ENCODE results near the gene NDRG4. TPM values are rescaled to one million over a fixed set of nuclear protein-coding genes. Genes with fewer than 3 reads are reported as not detected.

Gene NDRG4
- total RNA-seq, 1 experiment from 2014 or later: not detected

DNA sequence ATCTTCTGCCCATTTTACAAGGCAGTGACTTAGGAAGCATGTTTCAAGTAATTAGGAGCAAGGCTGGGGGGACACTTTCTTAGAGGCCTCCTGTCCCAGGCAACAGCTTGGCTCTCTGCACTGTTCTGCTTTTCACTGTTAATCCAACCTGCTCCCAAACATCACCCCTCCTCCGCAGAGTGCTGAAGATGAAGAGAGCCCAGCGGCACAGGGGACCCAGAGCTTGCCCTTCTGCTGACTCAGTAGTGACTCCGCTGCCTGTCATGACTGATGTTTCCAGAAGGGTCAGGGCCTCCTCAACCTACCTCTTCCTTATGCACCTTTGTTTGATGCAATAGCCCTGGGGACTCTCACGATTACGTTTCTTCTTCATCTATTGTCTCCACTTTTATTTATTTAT lies 38.9 kb upstream of the NDRG4 start:
- no peak for DNase-seq (ENCODE audit: unreplicated experiment)
- CTCF ChIA-PET: interaction anchor here (0.6 to 0.7 kb wide), 2 partner anchors 35 to 123 kb away, joined by 3 to 4 read pairs; no protein-coding TSS in a partner anchor

GRCh38 chr16:58461640-58462039 lies 38.3 kb upstream of the NDRG4 start:
- TF ChIP-seq CTCF (IDR thresholded peaks at IDR 0.05; ENCODE audit: unreplicated experiment): no peak
- intact Hi-C loops (cut with micrococcal nuclease): no loop called here
- BruUV-seq (replicated peaks): no TSS peak
- Mint-ChIP-seq H3K4me1 (ENCODE audit: insufficient read depth, unreplicated experiment) (peaks cover 10% of the 10 kb centered on the region), H3K27ac (ENCODE audit: low read depth, unreplicated experiment) (no peak overlapping the region), H3K36me3 (ENCODE audit: insufficient read depth, unreplicated experiment) (no peaks in the 10 kb centered on the region), H3K4me3 (ENCODE audit: unreplicated experiment) (no peak overlapping the region), H3K27me3 (ENCODE audit: insufficient read depth, unreplicated experiment) (peaks cover 24% of the 10 kb centered on the region), H3K9me3 (ENCODE audit: unreplicated experiment) (no peaks in the 10 kb centered on the region)
- ChIA-PET POLR2A (no interaction called here), CTCF (interaction anchor here (0.6 to 0.7 kb wide), 2 partner anchors 35 to 124 kb away, joined by 3 to 4 read pairs; no protein-coding TSS in a partner anchor)
- no peak for DNase-seq (ENCODE audit: unreplicated experiment)

More for the DNA sequence above, 38.9 kb upstream of the NDRG4 start:
- POLR2A ChIA-PET: interaction anchor here (0.7 kb wide), 1 partner anchor 249 kb away, joined by 3 read pairs; no protein-coding TSS in a partner anchor
- intact Hi-C loops (cut with micrococcal nuclease): no loop called here
- Mint-ChIP-seq H3K4me1 (ENCODE audit: insufficient read depth, unreplicated experiment) (peaks cover 10% of the 10 kb centered on the region), H3K27ac (ENCODE audit: low read depth, unreplicated experiment) (no peak overlapping the region), H3K27me3 (ENCODE audit: insufficient read depth, unreplicated experiment) (peaks cover 18% of the 10 kb centered on the region), H3K4me3 (ENCODE audit: unreplicated experiment) (no peak overlapping the region), H3K9me3 (ENCODE audit: unreplicated experiment) (no peaks in the 10 kb centered on the region), H3K36me3 (ENCODE audit: insufficient read depth, unreplicated experiment) (no peaks in the 10 kb centered on the region)
- no TSS peak for BruUV-seq (replicated peaks)
- no peak for TF ChIP-seq CTCF (IDR thresholded peaks at IDR 0.05; ENCODE audit: unreplicated experiment)

- peaks cover 10% of the 10 kb centered on the region for H3K4me1 Mint-ChIP-seq (ENCODE audit: insufficient read depth, unreplicated experiment)
- no peaks in the 10 kb centered on the region for H3K36me3 Mint-ChIP-seq (ENCODE audit: insufficient read depth, unreplicated experiment)
- H3K4me3 Mint-ChIP-seq (ENCODE audit: unreplicated experiment): no peak overlapping the region
- intact Hi-C loops (cut with micrococcal nuclease): no loop called here
- CTCF ChIA-PET: no interaction called here
- peaks cover 28% of the 10 kb centered on the region for H3K27me3 Mint-ChIP-seq (ENCODE audit: insufficient read depth, unreplicated experiment)
- no peak overlapping the region for H3K27ac Mint-ChIP-seq (ENCODE audit: low read depth, unreplicated experiment)
- BruUV-seq (replicated peaks): no TSS peak
- no peak for DNase-seq (ENCODE audit: unreplicated experiment)
- POLR2A ChIA-PET: no interaction called here
- no peaks in the 10 kb centered on the region for H3K9me3 Mint-ChIP-seq (ENCODE audit: unreplicated experiment)
- TF ChIP-seq CTCF (IDR thresholded peaks at IDR 0.05; ENCODE audit: unreplicated experiment): no peak
These were observed 37.9 kb upstream of the NDRG4 start for GRCh38 chr16:58462089-58462488.

GRCh38 chr16:58462499-58462996 lies 37.4 kb upstream of the NDRG4 start:
- TF ChIP-seq CTCF (IDR thresholded peaks at IDR 0.05; ENCODE audit: unreplicated experiment): no peak
- intact Hi-C loops (cut with micrococcal nuclease): no loop called here
- no peak overlapping the region for H3K4me3 Mint-ChIP-seq (ENCODE audit: unreplicated experiment)
- H3K4me1 Mint-ChIP-seq (ENCODE audit: insufficient read depth, unreplicated experiment): peaks cover 10% of the 10 kb centered on the region
- H3K27me3 Mint-ChIP-seq (ENCODE audit: insufficient read depth, unreplicated experiment): peaks cover 28% of the 10 kb centered on the region
- DNase-seq (ENCODE audit: unreplicated experiment): no peak
- POLR2A ChIA-PET: no interaction called here
- no peaks in the 10 kb centered on the region for H3K9me3 Mint-ChIP-seq (ENCODE audit: unreplicated experiment)
- H3K27ac Mint-ChIP-seq (ENCODE audit: low read depth, unreplicated experiment): no peak overlapping the region
- no peaks in the 10 kb centered on the region for H3K36me3 Mint-ChIP-seq (ENCODE audit: insufficient read depth, unreplicated experiment)
- CTCF ChIA-PET: no interaction called here
- BruUV-seq (replicated peaks): no TSS peak

Measured in MCF 10A (cell line).